ENCODE results near the gene GPC1. TPM values are rescaled to one million over a fixed set of nuclear protein-coding genes. Genes with fewer than 3 reads are reported as not detected.
A peak's percentile ranks its signal among the peaks of the same experiment; 100 is the strongest.

The GPC1 gene
- total RNA-seq, 6 experiments from 2014 or later: 20.7 to 44.5 (median 27.8) TPM

GRCh38 chr2:240479111-240479501 is 43.6 kb downstream of the GPC1 start:
- Histone ChIP-seq H3K27me3 (no peaks in the 10 kb centered on the region), H3K9me3 (no peaks in the 10 kb centered on the region), H3K27ac (no peak overlapping the region), H3K36me3 (no peaks in the 10 kb centered on the region), H3K4me1 (no peaks in the 10 kb centered on the region), H3K4me3 (no peak overlapping the region)
- DNase-seq (no peak), ATAC-seq (no peak)
- intact Hi-C loops (cut with DNase I): no loop called here
- 40% methylated on average over 2 of the region's 12 CpGs for WGBS (ENCODE audit: insufficient coverage, low coverage, low lambda C conversion rate, missing lambda C conversion rate)
- TF ChIP-seq POLR2A (IDR thresholded peaks at IDR 0.05) (no peak), CTCF (IDR thresholded peaks at IDR 0.05) (no peak)

- Histone ChIP-seq H3K27ac (no peak overlapping the region), H3K36me3 (no peaks in the 10 kb centered on the region), H3K4me3 (no peak overlapping the region), H3K27me3 (no peaks in the 10 kb centered on the region), H3K9me3 (no peaks in the 10 kb centered on the region), H3K4me1 (no peaks in the 10 kb centered on the region)
- WGBS (ENCODE audit: insufficient coverage, low coverage, low lambda C conversion rate, missing lambda C conversion rate): 96% methylated on average over 4 of the region's 25 CpGs
- intact Hi-C loops (cut with DNase I): no loop called here
- peak in 1 of 3 donors; percentile 22 for DNase-seq
- TF ChIP-seq CTCF (IDR thresholded peaks at IDR 0.05): no peak
- TF ChIP-seq POLR2A (IDR thresholded peaks at IDR 0.05): no peak
- ATAC-seq: no peak
Measured at GRCh38 chr2:240480834-240481623, 45.6 kb downstream of the GPC1 start.

GRCh38 chr2:240481720-240482119 is 46.3 kb downstream of the GPC1 start:
- no peaks in the 10 kb centered on the region for H3K36me3 ChIP-seq
- ATAC-seq: peak in 1 of 4 donors; percentile 25
- H3K4me1 ChIP-seq: no peaks in the 10 kb centered on the region
- H3K9me3 ChIP-seq: no peaks in the 10 kb centered on the region
- WGBS (ENCODE audit: insufficient coverage, low coverage, low lambda C conversion rate, missing lambda C conversion rate): 83% methylated on average over 1 of the region's 5 CpGs
- H3K27ac ChIP-seq: no peak overlapping the region
- DNase-seq: peak in 1 of 3 donors; percentile 34
- no peak for TF ChIP-seq CTCF (IDR thresholded peaks at IDR 0.05)
- TF ChIP-seq POLR2A (IDR thresholded peaks at IDR 0.05): no peak
- intact Hi-C loops (cut with DNase I): no loop called here
- no peaks in the 10 kb centered on the region for H3K27me3 ChIP-seq
- H3K4me3 ChIP-seq: no peak overlapping the region

- intact Hi-C loops (cut with DNase I): no loop called here
- peak in 1 of 4 donors; percentile 25 for ATAC-seq
- Histone ChIP-seq H3K9me3 (no peaks in the 10 kb centered on the region), H3K4me3 (no peak overlapping the region), H3K27ac (no peak overlapping the region), H3K4me1 (no peaks in the 10 kb centered on the region), H3K27me3 (no peaks in the 10 kb centered on the region), H3K36me3 (no peaks in the 10 kb centered on the region)
- no peak for TF ChIP-seq CTCF (IDR thresholded peaks at IDR 0.05)
- DNase-seq: no peak
- 88% methylated on average over 5 of the region's 11 CpGs for WGBS (ENCODE audit: insufficient coverage, low coverage, low lambda C conversion rate, missing lambda C conversion rate)
Measured at GRCh38 chr2:240482141-240482540, 46.7 kb downstream of the GPC1 start.

Measured in right lobe of liver (tissue), 6 donors.